HepG2 (cell line): ENCODE measurements around the gene PIP5K1C. TPM values are rescaled to one million over a fixed set of nuclear protein-coding genes. Genes with fewer than 3 reads are reported as not detected.
A peak's percentile ranks its signal among the peaks of the same experiment; 100 is the strongest.

ENCODE experiments used
- FOXP1 ChIP-seq, 2 experiments: fragments of 450-650 bp in 1 of 2; IDR thresholded peaks; 2 replicates each; pipeline ENCODE4 v1.6.1; 2017 to 2018; ENCODE audit warnings: antibody characterized with exemption in 1 of 2
- LCORL ChIP-seq, 2 experiments: fragments of 450-650 bp in 1 of 2; sonication (generic) in 1 of 2; formaldehyde crosslinking in 1 of 2; IDR thresholded peaks; 2 replicates each; pipeline versions ENCODE4 v1.5.0 to v1.6.1; 2017 to 2020; ENCODE audit warnings: antibody characterized with exemption in 1 of 2, missing genetic modification reagents in 1 of 2
- MYC ChIP-seq: sonication (generic); formaldehyde crosslinking; IDR thresholded peaks from 2 replicates; pipeline ENCODE4 v1.9.0; 2021; ENCODE audit warnings: missing genetic modification reagents, borderline replicate concordance
- PITX1 ChIP-seq: sonication (generic); formaldehyde crosslinking; IDR thresholded peaks from 2 replicates; pipeline ENCODE4 v1.5.1; 2020; ENCODE audit warnings: mild to moderate bottlenecking, missing genetic modification reagents
- SRSF4 ChIP-seq: fragments of 200-400 bp; formaldehyde crosslinking; IDR thresholded peaks from one replicate; pipeline ENCODE4 v1.6.1; 2018; ENCODE audit warnings: mild to moderate bottlenecking, low read depth, low read length, moderate library complexity; ENCODE audit not compliant: poor library complexity, severe bottlenecking
- ZMAT3 ChIP-seq: sonication (generic); formaldehyde crosslinking; conservative IDR thresholded peaks from 2 replicates; pipeline ENCODE4 v1.7.0; 2021; ENCODE audit warnings: missing genetic modification reagents
- polyA plus RNA-seq, 8 experiments: library from polyadenylated mRNA; depleted of rRNA in 3 of 8; stranded (reverse) in 7 of 8; unstranded in 1 of 8; fragments of >200 nt; fragmentation: Illumina TruSeq in 4 of 8; extraction: Trizol in 4 of 8; gene quantifications; 2 replicates each; pipeline versions ENCODE4 v1.2.1 to v1.2.3, GENCODE V29; 2011 to 2016; ENCODE audit warnings: low read depth in 4 of 8, missing spikeins in 1 of 8, mixed read lengths in 1 of 8; ENCODE audit not compliant: insufficient read depth in 1 of 8
- total RNA-seq, 5 experiments: library from RNA; depleted of rRNA; stranded (reverse); fragments of >200 nt; fragmentation: Illumina TruSeq; extraction: Trizol; gene quantifications; 2 replicates each; pipeline ENCODE4 v1.2.3, GENCODE V29; 2016; ENCODE audit warnings: low read depth in 1 of 5
- TF ChIP-seq, protein P1 (sequence below): sonication (generic); formaldehyde crosslinking; IDR thresholded peaks from 2 replicates; pipeline ENCODE4 v1.5.1; 2020; ENCODE audit warnings: missing genetic modification reagents, mild to moderate bottlenecking, borderline replicate concordance
- TF ChIP-seq, protein P2 (sequence below): sonication (generic); formaldehyde crosslinking; IDR thresholded peaks from 2 replicates; pipeline ENCODE4 v1.5.1; 2020; ENCODE audit warnings: missing genetic modification reagents, mild to moderate bottlenecking, borderline replicate concordance
- TF ChIP-seq, protein P3 (sequence below): sonication (generic); formaldehyde crosslinking; IDR thresholded peaks from 2 replicates; pipeline ENCODE4 v1.5.0; 2020; ENCODE audit warnings: missing genetic modification reagents, mild to moderate bottlenecking, borderline replicate concordance
- TF ChIP-seq, protein P4 (sequence below), 2 experiments: fragments of 450-650 bp in 1 of 2; sonication (generic) in 1 of 2; formaldehyde crosslinking in 1 of 2; IDR thresholded peaks; 2 replicates each; pipeline versions ENCODE4 v1.6.1 to v1.8.0; 2016 to 2022; ENCODE audit warnings: antibody characterized with exemption in 1 of 2, mild to moderate bottlenecking in 1 of 2, missing genetic modification reagents in 1 of 2

PIP5K1C gene
- total and polyA plus RNA-seq, 2 of the 13 experiments (the other 11 are each of a cell fraction or from before 2014, with no cell fraction given): 3.6 to 4.3 TPM

DNA sequence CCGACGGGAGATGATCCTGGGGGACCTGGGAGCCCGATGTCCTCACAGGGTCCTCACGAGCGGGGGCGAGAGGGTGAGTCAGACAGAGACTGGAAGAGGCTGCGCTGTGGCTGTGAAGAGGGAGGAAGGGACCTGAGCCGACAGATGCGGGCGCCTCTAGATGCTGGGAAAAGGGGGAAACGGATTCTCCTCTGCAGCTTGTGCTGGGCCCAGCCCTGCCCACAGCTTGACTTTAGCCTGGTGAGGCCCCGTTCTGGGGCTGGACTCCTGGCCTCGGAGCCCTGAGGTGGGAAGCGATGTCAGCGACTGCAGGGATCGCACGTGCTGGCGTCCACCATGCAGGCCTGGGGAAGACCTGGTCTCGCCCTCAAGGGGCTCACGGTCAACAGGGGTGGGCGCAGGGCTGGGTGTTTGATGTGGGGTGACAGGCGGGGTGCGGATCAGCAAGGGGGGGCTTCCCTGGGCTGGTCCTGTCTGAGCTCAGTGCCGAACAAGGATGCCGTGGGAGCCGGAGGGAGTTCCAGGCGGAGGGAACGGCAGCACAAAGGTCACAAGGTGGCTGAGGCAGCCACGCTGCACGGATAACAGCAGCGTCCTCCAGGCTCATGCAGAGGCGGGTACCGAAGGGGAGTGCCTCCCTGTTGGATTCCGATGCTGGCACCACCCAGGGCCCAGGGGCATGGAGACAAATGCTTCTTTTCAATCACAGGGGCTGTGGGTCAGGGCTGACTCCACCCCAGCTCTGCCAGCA lies 31.8 kb downstream of the PIP5K1C start (continued):
- no peak for TF ChIP-seq LCORL (IDR thresholded peaks at IDR 0.05)
- peak; percentile 52; the same call in 1 of the 2 replicates for TF ChIP-seq LCORL (CRISPR knock-in tag; IDR thresholded peaks at IDR 0.05)
- peak; percentile 55 for TF ChIP-seq MYC (CRISPR knock-in tag)
- TF ChIP-seq SRSF4: no peak
- TF ChIP-seq, protein P1, sequence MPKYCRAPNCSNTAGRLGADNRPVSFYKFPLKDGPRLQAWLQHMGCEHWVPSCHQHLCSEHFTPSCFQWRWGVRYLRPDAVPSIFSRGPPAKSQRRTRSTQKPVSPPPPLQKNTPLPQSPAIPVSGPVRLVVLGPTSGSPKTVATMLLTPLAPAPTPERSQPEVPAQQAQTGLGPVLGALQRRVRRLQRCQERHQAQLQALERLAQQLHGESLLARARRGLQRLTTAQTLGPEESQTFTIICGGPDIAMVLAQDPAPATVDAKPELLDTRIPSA: no peak
- peak; percentile 82; the same call in 1 of the 2 replicates for TF ChIP-seq ZMAT3 (CRISPR knock-in tag)
- TF ChIP-seq, protein P2, sequence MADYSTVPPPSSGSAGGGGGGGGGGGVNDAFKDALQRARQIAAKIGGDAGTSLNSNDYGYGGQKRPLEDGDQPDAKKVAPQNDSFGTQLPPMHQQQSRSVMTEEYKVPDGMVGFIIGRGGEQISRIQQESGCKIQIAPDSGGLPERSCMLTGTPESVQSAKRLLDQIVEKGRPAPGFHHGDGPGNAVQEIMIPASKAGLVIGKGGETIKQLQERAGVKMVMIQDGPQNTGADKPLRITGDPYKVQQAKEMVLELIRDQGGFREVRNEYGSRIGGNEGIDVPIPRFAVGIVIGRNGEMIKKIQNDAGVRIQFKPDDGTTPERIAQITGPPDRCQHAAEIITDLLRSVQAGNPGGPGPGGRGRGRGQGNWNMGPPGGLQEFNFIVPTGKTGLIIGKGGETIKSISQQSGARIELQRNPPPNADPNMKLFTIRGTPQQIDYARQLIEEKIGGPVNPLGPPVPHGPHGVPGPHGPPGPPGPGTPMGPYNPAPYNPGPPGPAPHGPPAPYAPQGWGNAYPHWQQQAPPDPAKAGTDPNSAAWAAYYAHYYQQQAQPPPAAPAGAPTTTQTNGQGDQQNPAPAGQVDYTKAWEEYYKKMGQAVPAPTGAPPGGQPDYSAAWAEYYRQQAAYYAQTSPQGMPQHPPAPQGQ: no peak
- peak; percentile 48; the same call in 1 of the 2 replicates for TF ChIP-seq PITX1 (CRISPR knock-in tag)
- TF ChIP-seq, protein P3, sequence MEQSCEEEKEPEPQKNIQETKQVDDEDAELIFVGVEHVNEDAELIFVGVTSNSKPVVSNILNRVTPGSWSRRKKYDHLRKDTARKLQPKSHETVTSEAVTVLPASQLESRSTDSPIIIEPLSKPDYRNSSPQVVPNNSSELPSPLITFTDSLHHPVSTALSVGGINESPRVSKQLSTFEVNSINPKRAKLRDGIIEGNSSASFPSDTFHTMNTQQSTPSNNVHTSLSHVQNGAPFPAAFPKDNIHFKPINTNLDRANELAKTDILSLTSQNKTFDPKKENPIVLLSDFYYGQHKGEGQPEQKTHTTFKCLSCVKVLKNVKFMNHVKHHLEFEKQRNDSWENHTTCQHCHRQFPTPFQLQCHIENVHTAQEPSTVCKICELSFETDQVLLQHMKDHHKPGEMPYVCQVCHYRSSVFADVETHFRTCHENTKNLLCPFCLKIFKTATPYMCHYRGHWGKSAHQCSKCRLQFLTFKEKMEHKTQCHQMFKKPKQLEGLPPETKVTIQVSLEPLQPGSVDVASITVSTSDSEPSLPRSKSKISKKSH (CRISPR knock-in tag): peak; percentile 88
- TF ChIP-seq, protein P4, sequence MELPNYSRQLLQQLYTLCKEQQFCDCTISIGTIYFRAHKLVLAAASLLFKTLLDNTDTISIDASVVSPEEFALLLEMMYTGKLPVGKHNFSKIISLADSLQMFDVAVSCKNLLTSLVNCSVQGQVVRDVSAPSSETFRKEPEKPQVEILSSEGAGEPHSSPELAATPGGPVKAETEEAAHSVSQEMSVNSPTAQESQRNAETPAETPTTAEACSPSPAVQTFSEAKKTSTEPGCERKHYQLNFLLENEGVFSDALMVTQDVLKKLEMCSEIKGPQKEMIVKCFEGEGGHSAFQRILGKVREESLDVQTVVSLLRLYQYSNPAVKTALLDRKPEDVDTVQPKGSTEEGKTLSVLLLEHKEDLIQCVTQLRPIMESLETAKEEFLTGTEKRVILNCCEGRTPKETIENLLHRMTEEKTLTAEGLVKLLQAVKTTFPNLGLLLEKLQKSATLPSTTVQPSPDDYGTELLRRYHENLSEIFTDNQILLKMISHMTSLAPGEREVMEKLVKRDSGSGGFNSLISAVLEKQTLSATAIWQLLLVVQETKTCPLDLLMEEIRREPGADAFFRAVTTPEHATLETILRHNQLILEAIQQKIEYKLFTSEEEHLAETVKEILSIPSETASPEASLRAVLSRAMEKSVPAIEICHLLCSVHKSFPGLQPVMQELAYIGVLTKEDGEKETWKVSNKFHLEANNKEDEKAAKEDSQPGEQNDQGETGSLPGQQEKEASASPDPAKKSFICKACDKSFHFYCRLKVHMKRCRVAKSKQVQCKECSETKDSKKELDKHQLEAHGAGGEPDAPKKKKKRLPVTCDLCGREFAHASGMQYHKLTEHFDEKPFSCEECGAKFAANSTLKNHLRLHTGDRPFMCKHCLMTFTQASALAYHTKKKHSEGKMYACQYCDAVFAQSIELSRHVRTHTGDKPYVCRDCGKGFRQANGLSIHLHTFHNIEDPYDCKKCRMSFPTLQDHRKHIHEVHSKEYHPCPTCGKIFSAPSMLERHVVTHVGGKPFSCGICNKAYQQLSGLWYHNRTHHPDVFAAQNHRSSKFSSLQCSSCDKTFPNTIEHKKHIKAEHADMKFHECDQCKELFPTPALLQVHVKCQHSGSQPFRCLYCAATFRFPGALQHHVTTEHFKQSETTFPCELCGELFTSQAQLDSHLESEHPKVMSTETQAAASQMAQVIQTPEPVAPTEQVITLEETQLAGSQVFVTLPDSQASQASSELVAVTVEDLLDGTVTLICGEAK (IDR thresholded peaks at IDR 0.05): no peak
- TF ChIP-seq, protein P4 (CRISPR knock-in tag; IDR thresholded peaks at IDR 0.05): peak; percentile 78; the same call in 1 of the 2 replicates
- TF ChIP-seq FOXP1 (IDR thresholded peaks at IDR 0.05): no peak
- no peak for TF ChIP-seq FOXP1 (CRISPR knock-in tag; IDR thresholded peaks at IDR 0.05)
